Omental fat pad (tissue), 4 donors: ENCODE measurements around the gene ZDHHC22. TPM values are rescaled to one million over a fixed set of nuclear protein-coding genes. Genes with fewer than 3 reads are reported as not detected.

Experiments used
- ATAC-seq: fragments of 150-250 bp; one replicate; pipeline ENCODE4 v1.9.1; 2016; ENCODE audit warnings: mild to moderate bottlenecking, moderate library complexity; ENCODE audit not compliant: low FRiP score
- DNase-seq: peaks from one replicate; pipeline ENCODE4 v3.0.0-alpha.2; 2019; ENCODE audit warnings: low spot score
- CTCF ChIP-seq, 3 donors: fragments of 450-650 bp; IDR thresholded peaks; one replicate each; pipeline ENCODE4 v1.5.1; 2016 to 2017; ENCODE audit warnings: antibody characterized with exemption in 3 of 3, mild to moderate bottlenecking in 3 of 3, moderate library complexity in 2 of 3
- total RNA-seq, 4 donors: library from RNA; depleted of rRNA; stranded (reverse); fragments of >200 nt; gene quantifications; one replicate each; pipeline ENCODE4 v1.1.0, GENCODE V29; 2016

The ZDHHC22 gene
- total RNA-seq, 4 donors from 2014 or later, result not detected

GRCh38 chr14:77111021-77111420 lies 30.6 kb downstream of the ZDHHC22 start:
- no peak for ATAC-seq
- no peak for TF ChIP-seq CTCF (IDR thresholded peaks at IDR 0.05)
- DNase-seq, result no peak

GRCh38 chr14:77110286-77110685 lies 31.3 kb downstream of the ZDHHC22 start:
- no peak for ATAC-seq

GRCh38 chr14:77109656-77110055 lies 31.9 kb downstream of the ZDHHC22 start:
- no peak for DNase-seq
- ATAC-seq, result no peak
- no peak for TF ChIP-seq CTCF (IDR thresholded peaks at IDR 0.05)

More at GRCh38 chr14:77110286-77110685, 31.3 kb downstream of the ZDHHC22 start:
- DNase-seq, result no peak
- no peak for TF ChIP-seq CTCF (IDR thresholded peaks at IDR 0.05)

GRCh38 chr14:77108753-77109152 lies 32.8 kb downstream of the ZDHHC22 start:
- no peak for TF ChIP-seq CTCF (IDR thresholded peaks at IDR 0.05)
- DNase-seq (no peak), ATAC-seq (no peak)

- no peak for DNase-seq
- no peak for TF ChIP-seq CTCF (IDR thresholded peaks at IDR 0.05)
- no peak for ATAC-seq
Observed at GRCh38 chr14:77107228-77107627, 34.4 kb downstream of the ZDHHC22 start.

DNA sequence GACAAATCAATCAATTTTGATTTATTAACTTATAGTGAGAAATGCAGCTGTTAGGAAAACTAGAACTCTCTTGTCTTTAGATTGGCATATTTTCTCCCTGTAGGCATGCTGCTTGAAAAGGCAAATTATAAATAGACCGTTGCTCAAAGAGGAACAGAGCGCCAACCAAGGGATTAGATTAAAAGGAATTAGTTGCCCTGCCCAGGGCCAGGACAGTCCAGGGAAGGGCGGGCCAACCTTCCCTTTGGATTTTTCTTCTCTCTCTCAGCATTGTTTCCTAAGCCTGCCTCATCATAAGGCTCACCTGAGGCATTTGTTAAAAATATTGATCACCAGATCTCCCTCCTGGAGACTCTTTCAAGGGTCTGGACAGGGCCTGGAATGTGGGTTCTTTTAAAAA lies 34.9 kb downstream of the ZDHHC22 start:
- TF ChIP-seq CTCF (IDR thresholded peaks at IDR 0.05), result no peak
- ATAC-seq, result no peak
- no peak for DNase-seq

DNA sequence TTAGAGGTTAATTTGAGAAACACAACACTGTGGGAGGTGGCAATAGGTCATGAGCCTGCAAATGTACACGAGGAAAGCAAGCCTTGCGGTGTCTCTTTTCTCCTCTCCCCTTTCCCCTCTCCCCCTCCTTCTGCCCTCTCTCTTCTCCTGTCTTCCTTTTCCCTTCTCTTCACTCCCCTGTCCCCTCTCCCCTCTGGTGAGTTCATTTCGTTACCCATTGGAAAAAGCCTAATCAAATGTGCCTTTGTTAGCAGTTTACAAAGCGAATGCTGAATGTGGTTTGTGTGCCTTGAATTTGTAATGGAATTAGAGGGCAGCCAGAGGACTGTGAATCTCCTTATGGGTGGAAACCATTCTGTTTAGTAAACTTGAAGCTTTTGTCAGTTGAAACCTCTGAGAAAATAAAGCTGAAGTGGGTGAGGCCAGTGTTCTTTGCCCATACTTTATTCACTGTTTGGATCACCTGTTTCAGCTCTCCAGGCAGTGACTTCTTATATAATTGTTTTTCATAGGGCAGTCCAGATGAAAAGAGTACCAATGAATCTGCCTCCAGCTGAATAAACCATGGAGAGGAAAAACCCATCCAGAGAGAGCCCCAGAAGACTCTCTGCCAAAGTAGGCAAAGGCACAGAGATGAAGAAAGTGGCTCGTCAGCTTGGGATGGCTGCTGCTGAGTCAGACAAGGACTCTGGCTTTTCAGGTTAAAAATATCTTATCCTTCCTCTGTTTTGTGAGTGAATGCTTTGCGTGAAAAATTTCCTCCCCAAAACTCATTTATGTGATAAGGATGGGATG lies 36.2 kb downstream of the ZDHHC22 start:
- TF ChIP-seq CTCF (IDR thresholded peaks at IDR 0.05), result no peak
- no peak for DNase-seq
- no peak for ATAC-seq
